ENCODE data around the gene FHAD1.

FHAD1 gene

GRCh38 chr1:15445390-15446122 is 198.5 kb downstream of the FHAD1 start:
- no peak overlapping the region for H3K27ac Mint-ChIP-seq
- no peak for ATAC-seq

GRCh38 chr1:15446212-15446611 is 199.2 kb downstream of the FHAD1 start:
- Mint-ChIP-seq H3K4me3 (no peak overlapping the region), H3K27me3 (peaks cover 16% of the 10 kb centered on the region), H3K27ac (no peak overlapping the region), H3K9me3 (no peaks in the 10 kb centered on the region), H3K4me1 (no peaks in the 10 kb centered on the region), H3K36me3 (ENCODE audit: low read depth) (no peaks in the 10 kb centered on the region)
- ATAC-seq (no peak), DNase-seq (no peak)

More at GRCh38 chr1:15445390-15446122, 198.5 kb downstream of the FHAD1 start:
- H3K36me3 Mint-ChIP-seq (ENCODE audit: low read depth): no peaks in the 10 kb centered on the region
- H3K9me3 Mint-ChIP-seq: no peaks in the 10 kb centered on the region
- H3K27me3 Mint-ChIP-seq: peaks cover 16% of the 10 kb centered on the region
- no peaks in the 10 kb centered on the region for H3K4me1 Mint-ChIP-seq
- DNase-seq: no peak
- H3K4me3 Mint-ChIP-seq: no peak overlapping the region
